Measurements from ENCODE around the gene CCDC18. TPM values are rescaled to one million over a fixed set of nuclear protein-coding genes. Genes with fewer than 3 reads are reported as not detected.

Gene CCDC18
- total and polyA plus RNA-seq, 4 donors, result 2.7 to 8.5 (median 7.2) TPM

GRCh38 chr1:93283496-93283895 lies 103.0 kb downstream of the CCDC18 start:
- H3K9me3 ChIP-seq (ENCODE audit: control insufficient read depth in 4 of 4, low read length in 3 of 4), result peaks cover 0 to 5% (median 0%) of the 10 kb centered on the region in 4 donors
- no peak for DNase-seq (ENCODE audit: low spot score)
- no peak overlapping the region for H3K27ac ChIP-seq (ENCODE audit: low read depth in 1 of 2, low read length in 2 of 2)
- peaks cover 0 to 6% (median 0%) of the 10 kb centered on the region in 4 donors for H3K4me1 ChIP-seq (ENCODE audit: control insufficient read depth in 4 of 4, insufficient read depth in 4 of 4, low read length in 3 of 4)
- 97% methylated on average over 1 of the region's 1 CpG for WGBS
- no peaks in the 10 kb centered on the region for H3K27me3 ChIP-seq (ENCODE audit: control insufficient read depth in 4 of 4, insufficient read depth in 4 of 4, low read length in 3 of 4)
- no peaks in the 10 kb centered on the region for H3K36me3 ChIP-seq (ENCODE audit: control insufficient read depth in 4 of 4, insufficient read depth in 3 of 4, low read depth in 1 of 4, low read length in 3 of 4)
- TF ChIP-seq SP1 (IDR thresholded peaks at IDR 0.05), result no peak
- TF ChIP-seq MAX (IDR thresholded peaks at IDR 0.05), result no peak
- TF ChIP-seq ATF3 (IDR thresholded peaks at IDR 0.05), result no peak
- TF ChIP-seq GABPA (IDR thresholded peaks at IDR 0.05 in 1 of 2, conservative IDR thresholded peaks at IDR 0.05 in 1 of 2), result no peak
- TF ChIP-seq HNF4A (conservative IDR thresholded peaks at IDR 0.05), result no peak
- no peak for TF ChIP-seq RXRA (IDR thresholded peaks at IDR 0.05)
- no peak for TF ChIP-seq ZBTB33 (IDR thresholded peaks at IDR 0.05)
- no peak for TF ChIP-seq FOXA2 (IDR thresholded peaks at IDR 0.05)
- TF ChIP-seq NR2F2 (IDR thresholded peaks at IDR 0.05), result no peak
- no peak for TF ChIP-seq YY1 (IDR thresholded peaks at IDR 0.05)
- no peak for TF ChIP-seq FOXA1 (IDR thresholded peaks at IDR 0.05)
- TF ChIP-seq EGR1 (IDR thresholded peaks at IDR 0.05; ENCODE audit: low read depth in 2 of 2), result no peak
- no peak for TF ChIP-seq TAF1 (conservative IDR thresholded peaks at IDR 0.05)
- no peak for TF ChIP-seq REST (IDR thresholded peaks at IDR 0.05)
- no peak for TF ChIP-seq CTCF (IDR thresholded peaks at IDR 0.05; ENCODE audit: low read depth, low read length, missing input control)
- TF ChIP-seq JUND (IDR thresholded peaks at IDR 0.05), result no peak
- H3K9ac ChIP-seq (ENCODE audit: low read depth in 1 of 2, low read length in 2 of 2), result no peak overlapping the region
- H3K4me3 ChIP-seq (ENCODE audit: low read depth in 1 of 3, low read length in 3 of 3), result no peak overlapping the region

GRCh38 chr1:93288558-93288957 lies 108.0 kb downstream of the CCDC18 start:
- no peak for TF ChIP-seq ZBTB33 (IDR thresholded peaks at IDR 0.05)
- TF ChIP-seq HNF4A (conservative IDR thresholded peaks at IDR 0.05), result no peak
- TF ChIP-seq NR2F2 (IDR thresholded peaks at IDR 0.05), result no peak
- H3K4me3 ChIP-seq (ENCODE audit: low read depth in 1 of 3, low read length in 3 of 3), result no peak overlapping the region
- H3K9ac ChIP-seq (ENCODE audit: low read depth in 1 of 2, low read length in 2 of 2), result no peak overlapping the region
- WGBS, result 65% methylated on average over 3 of the region's 3 CpGs
- H3K9me3 ChIP-seq (ENCODE audit: control insufficient read depth in 4 of 4, low read length in 3 of 4), result no peaks in the 10 kb centered on the region
- no peak overlapping the region for H3K27ac ChIP-seq (ENCODE audit: low read depth in 1 of 2, low read length in 2 of 2)
- H3K36me3 ChIP-seq (ENCODE audit: control insufficient read depth in 4 of 4, insufficient read depth in 3 of 4, low read depth in 1 of 4, low read length in 3 of 4), result no peaks in the 10 kb centered on the region
- no peaks in the 10 kb centered on the region for H3K27me3 ChIP-seq (ENCODE audit: control insufficient read depth in 4 of 4, insufficient read depth in 4 of 4, low read length in 3 of 4)
- H3K4me1 ChIP-seq (ENCODE audit: control insufficient read depth in 4 of 4, insufficient read depth in 4 of 4, low read length in 3 of 4), result peaks cover 0 to 6% (median 0%) of the 10 kb centered on the region in 4 donors
- no peak for DNase-seq (ENCODE audit: low spot score)
